Upper lobe of left lung (tissue), 6 donors: ENCODE measurements around the gene OR10A4. TPM values are rescaled to one million over a fixed set of nuclear protein-coding genes. Genes with fewer than 3 reads are reported as not detected.
"Not testable (repeated sequence)": the region's sequence is repeated elsewhere in the genome, so short reads cannot be mapped to it uniquely, and the experiment has no call there.

ENCODE experiments used
- ATAC-seq, 2 donors: fragments of 200-7000 bp; cut with Tn5 transposase; one replicate each; pipeline ENCODE4 v1.9.1; 2022; ENCODE audit warnings: mild to moderate bottlenecking in 2 of 2, moderate library complexity in 2 of 2; ENCODE audit not compliant: low FRiP score in 2 of 2
- DNase-seq, 2 donors: peaks; one replicate each; pipeline ENCODE4 v3.0.0-alpha.2; 2019 to 2020
- H3K27ac ChIP-seq, 4 donors: fragments of 200-600 bp; sonication (generic); one replicate each; pipeline ENCODE4 v1.5.1; 2016 to 2019
- H3K27me3 ChIP-seq, 4 donors: fragments of 200-600 bp; sonication (generic); one replicate each; pipeline ENCODE4 v1.5.1; 2017 to 2019
- H3K36me3 ChIP-seq, 4 donors: fragments of 200-600 bp; sonication (generic); one replicate each; pipeline ENCODE4 v1.5.1; 2016 to 2019
- H3K4me1 ChIP-seq, 4 donors: fragments of 200-600 bp; sonication (generic); one replicate each; pipeline ENCODE4 v1.5.1; 2018 to 2019
- H3K4me3 ChIP-seq, 4 donors: fragments of 200-600 bp; sonication (generic); one replicate each; pipeline ENCODE4 v1.5.1; 2017 to 2019; ENCODE audit warnings: mild to moderate bottlenecking in 2 of 4, moderate library complexity in 1 of 4
- H3K9me3 ChIP-seq, 4 donors: fragments of 200-600 bp; sonication (generic); one replicate each; pipeline ENCODE4 v1.5.1; 2018 to 2019
- EP300 ChIP-seq, 4 donors: sonication (generic); formaldehyde crosslinking; IDR thresholded peaks; one replicate each; pipeline ENCODE4 v1.5.1; 2017; ENCODE audit warnings: antibody characterized with exemption in 4 of 4, control low read depth in 2 of 4
- POLR2A ChIP-seq, 4 donors: fragments of 450-650 bp; IDR thresholded peaks; one replicate each; pipeline ENCODE4 v1.5.1; 2016 to 2017; ENCODE audit warnings: antibody characterized with exemption in 4 of 4, mild to moderate bottlenecking in 2 of 4
- POLR2AphosphoS5 ChIP-seq, 2 donors: sonication (generic); formaldehyde crosslinking; IDR thresholded peaks; one replicate each; pipeline ENCODE4 v1.5.1; 2017; ENCODE audit warnings: antibody characterized with exemption in 2 of 2
- WGBS, 2 donors: methylation state at CpG; one replicate each; pipeline ENCODE4 v1.1.5; 2017 to 2018; 5-methylcytosine and 5-hydroxymethylcytosine counted together
- total RNA-seq, 6 donors: library from RNA; depleted of rRNA in 4 of 6; stranded (reverse); fragments of >200 nt in 4 of 6; gene quantifications; one replicate each; pipeline versions ENCODE4 v1.1.0 to v1.2.1, GENCODE V29; 2016 to 2021
- TF ChIP-seq, protein P1 (sequence below), 6 experiments: fragments of 450-650 bp in 4 of 6; fragments of 200-600 bp in 2 of 6; sonication (generic) in 2 of 6; IDR thresholded peaks; one replicate each; pipeline ENCODE4 v1.5.1; 2016 to 2019; ENCODE audit warnings: antibody characterized with exemption in 6 of 6
- donor health status: DM: no; HTN: no; CAD: no; lungs with moderate emphysema.
- donor health status: DM: no; HTN: yes; CAD: no; lungs with severe emphysema.

OR10A4 gene
- total RNA-seq, 6 donors from 2014 or later, result not detected

- no peaks in the 10 kb centered on the region for H3K9me3 ChIP-seq
- H3K27me3 ChIP-seq, result no peaks in the 10 kb centered on the region
- H3K27ac ChIP-seq, result no peak overlapping the region
- H3K36me3 ChIP-seq, result no peaks in the 10 kb centered on the region
- DNase-seq, result no peak
- H3K4me3 ChIP-seq, result no peak overlapping the region
- no peak for TF ChIP-seq EP300 (IDR thresholded peaks at IDR 0.05)
- TF ChIP-seq POLR2AphosphoS5 (IDR thresholded peaks at IDR 0.05), result no peak
- no peak for TF ChIP-seq POLR2A (IDR thresholded peaks at IDR 0.05)
- TF ChIP-seq, protein P1, sequence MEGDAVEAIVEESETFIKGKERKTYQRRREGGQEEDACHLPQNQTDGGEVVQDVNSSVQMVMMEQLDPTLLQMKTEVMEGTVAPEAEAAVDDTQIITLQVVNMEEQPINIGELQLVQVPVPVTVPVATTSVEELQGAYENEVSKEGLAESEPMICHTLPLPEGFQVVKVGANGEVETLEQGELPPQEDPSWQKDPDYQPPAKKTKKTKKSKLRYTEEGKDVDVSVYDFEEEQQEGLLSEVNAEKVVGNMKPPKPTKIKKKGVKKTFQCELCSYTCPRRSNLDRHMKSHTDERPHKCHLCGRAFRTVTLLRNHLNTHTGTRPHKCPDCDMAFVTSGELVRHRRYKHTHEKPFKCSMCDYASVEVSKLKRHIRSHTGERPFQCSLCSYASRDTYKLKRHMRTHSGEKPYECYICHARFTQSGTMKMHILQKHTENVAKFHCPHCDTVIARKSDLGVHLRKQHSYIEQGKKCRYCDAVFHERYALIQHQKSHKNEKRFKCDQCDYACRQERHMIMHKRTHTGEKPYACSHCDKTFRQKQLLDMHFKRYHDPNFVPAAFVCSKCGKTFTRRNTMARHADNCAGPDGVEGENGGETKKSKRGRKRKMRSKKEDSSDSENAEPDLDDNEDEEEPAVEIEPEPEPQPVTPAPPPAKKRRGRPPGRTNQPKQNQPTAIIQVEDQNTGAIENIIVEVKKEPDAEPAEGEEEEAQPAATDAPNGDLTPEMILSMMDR (IDR thresholded peaks at IDR 0.05), result no peak
- ATAC-seq, result no peak
- WGBS, 2 donors, result 57 to 82% methylated on average over 2 of the region's 2 CpGs
- no peaks in the 10 kb centered on the region for H3K4me1 ChIP-seq
Observed at GRCh38 chr11:6900327-6900999, 24.0 kb downstream of the OR10A4 start.

DNA sequence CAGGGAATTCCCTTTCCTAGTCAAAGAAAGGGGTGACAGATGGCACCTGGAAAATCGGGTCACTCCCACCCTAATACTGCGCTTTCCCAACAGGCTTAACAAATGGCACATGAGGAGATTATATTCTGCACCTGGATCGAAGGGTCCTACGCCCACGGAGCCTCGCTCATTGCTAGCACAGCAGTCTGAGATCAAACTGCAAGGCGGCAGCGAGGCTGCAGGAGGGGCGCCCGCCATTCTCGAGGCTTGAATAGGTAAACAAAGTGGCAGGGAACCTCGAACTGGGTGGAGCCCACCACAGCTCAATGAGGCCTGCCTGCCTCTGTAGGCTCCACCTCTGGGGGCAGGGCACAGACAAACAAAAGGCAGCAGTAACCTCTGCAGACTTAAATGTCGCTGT lies 28.4 kb downstream of the OR10A4 start:
- H3K27ac ChIP-seq, H3K27me3 ChIP-seq, H3K36me3 ChIP-seq, ATAC-seq, H3K4me1 ChIP-seq, H3K9me3 ChIP-seq, H3K4me3 ChIP-seq: not testable (repeated sequence)
- 82 to 91% methylated on average over 12 to 13 of the region's 13 CpGs for WGBS, 2 donors
- DNase-seq, result peak in 1 of 2 donors; percentile 56

- Histone ChIP-seq H3K27ac (no peak overlapping the region), H3K27me3 (no peaks in the 10 kb centered on the region), H3K9me3 (no peaks in the 10 kb centered on the region), H3K4me1 (no peaks in the 10 kb centered on the region), H3K36me3 (no peaks in the 10 kb centered on the region), H3K4me3 (no peak overlapping the region)
- no peak for ATAC-seq
- 92% methylated on average over 3 of the region's 3 CpGs for WGBS, 2 donors
- TF ChIP-seq POLR2AphosphoS5 (IDR thresholded peaks at IDR 0.05) (no peak), EP300 (IDR thresholded peaks at IDR 0.05) (no peak), POLR2A (IDR thresholded peaks at IDR 0.05) (no peak)
- TF ChIP-seq, protein P1 (IDR thresholded peaks at IDR 0.05), result no peak
- DNase-seq, result no peak
Observed at GRCh38 chr11:6911378-6911777, 35.0 kb downstream of the OR10A4 start.

GRCh38 chr11:6911948-6912347 lies 35.5 kb downstream of the OR10A4 start:
- no peaks in the 10 kb centered on the region for H3K36me3 ChIP-seq
- peak in 1 of 2 donors; percentile 23 for ATAC-seq
- no peak for DNase-seq
- TF ChIP-seq, protein P1 (IDR thresholded peaks at IDR 0.05), result no peak
- TF ChIP-seq EP300 (IDR thresholded peaks at IDR 0.05) (no peak), POLR2AphosphoS5 (IDR thresholded peaks at IDR 0.05) (no peak), POLR2A (IDR thresholded peaks at IDR 0.05) (no peak)
- no peak overlapping the region for H3K27ac ChIP-seq
- no peak overlapping the region for H3K4me3 ChIP-seq
- H3K4me1 ChIP-seq, result no peaks in the 10 kb centered on the region
- WGBS, 2 donors, result 60 to 67% methylated on average over 3 of the region's 3 CpGs
- no peaks in the 10 kb centered on the region for H3K27me3 ChIP-seq
- no peaks in the 10 kb centered on the region for H3K9me3 ChIP-seq

GRCh38 chr11:6919698-6920097 lies 43.3 kb downstream of the OR10A4 start:
- Histone ChIP-seq H3K27ac (no peak overlapping the region), H3K27me3 (no peaks in the 10 kb centered on the region), H3K36me3 (no peaks in the 10 kb centered on the region), H3K4me1 (no peaks in the 10 kb centered on the region), H3K4me3 (no peak overlapping the region), H3K9me3 (no peaks in the 10 kb centered on the region)
- ATAC-seq (no peak), DNase-seq (no peak)
- TF ChIP-seq, protein P1 (IDR thresholded peaks at IDR 0.05), result no peak
- TF ChIP-seq POLR2A (IDR thresholded peaks at IDR 0.05), result no peak
- no peak for TF ChIP-seq POLR2AphosphoS5 (IDR thresholded peaks at IDR 0.05)
- TF ChIP-seq EP300 (IDR thresholded peaks at IDR 0.05), result no peak
- 26 to 48% methylated on average over 2 of the region's 2 CpGs for WGBS, 2 donors
